Activated B cell treated with CpG ODN at 0.5 μM for 24 hours (primary cell): Measurements from ENCODE around the gene DIP2A. TPM values are rescaled to one million over a fixed set of nuclear protein-coding genes. Genes with fewer than 3 reads are reported as not detected.

ENCODE experiments used
- ATAC-seq: fragments of 200-7000 bp; cut with Tn5 transposase; one replicate; pipeline ENCODE4 v1.10.0; 2021; ENCODE audit warnings: low read depth, mild to moderate bottlenecking, moderate library complexity
- CTCF ChIA-PET: fragments of 350-600 bp; sonication (Branson Sonifier 250); formaldehyde crosslinking; loops from one replicate; lab custom pipeline; 2021; ENCODE audit warnings: antibody characterized with exemption; lab: Charles Lee
- POLR2A ChIA-PET: fragments of 350-600 bp; sonication (Branson Sonifier 250); formaldehyde crosslinking; loops from one replicate; lab custom pipeline; 2021; ENCODE audit warnings: antibody characterized with exemption; lab: Charles Lee
- DNase-seq: peaks from one replicate; pipeline ENCODE4 v3.0.0; 2022
- H3K27ac Mint-ChIP-seq: one replicate; pipeline ENCODE4 v1.8.0; 2020; ENCODE audit warnings: mixed read lengths
- H3K27me3 Mint-ChIP-seq: one replicate; pipeline ENCODE4 v1.8.0; 2021; ENCODE audit warnings: mixed read lengths
- H3K36me3 Mint-ChIP-seq: one replicate; pipeline ENCODE4 v1.8.0; 2021; ENCODE audit warnings: low read depth, mixed read lengths
- H3K4me1 Mint-ChIP-seq: one replicate; pipeline ENCODE4 v1.8.0; 2021; ENCODE audit warnings: mixed read lengths
- H3K4me3 Mint-ChIP-seq: one replicate; pipeline ENCODE4 v1.8.0; 2020; ENCODE audit warnings: mild to moderate bottlenecking, mixed read lengths
- H3K9me3 Mint-ChIP-seq: one replicate; pipeline ENCODE4 v1.8.0; 2020; ENCODE audit warnings: mixed read lengths
- intact Hi-C: fragments of 100-400 bp; cut with micrococcal nuclease; formaldehyde crosslinking; loops from one replicate; pipeline ENCODE4 v1.15.1; 2024
- total RNA-seq: library from RNA; stranded (reverse); gene quantifications from 2 replicates; pipeline ENCODE4 v1.2.3, GENCODE V29; 2022
- TF ChIP-seq, protein P1 (sequence below): fragments of 200-600 bp; IDR thresholded peaks from one replicate; pipeline ENCODE4 v1.8.0; 2022; ENCODE audit warnings: antibody characterized with exemption, mild to moderate bottlenecking

DIP2A gene
- total RNA-seq, 1 donor from 2014 or later = 32.1 TPM

DNA sequence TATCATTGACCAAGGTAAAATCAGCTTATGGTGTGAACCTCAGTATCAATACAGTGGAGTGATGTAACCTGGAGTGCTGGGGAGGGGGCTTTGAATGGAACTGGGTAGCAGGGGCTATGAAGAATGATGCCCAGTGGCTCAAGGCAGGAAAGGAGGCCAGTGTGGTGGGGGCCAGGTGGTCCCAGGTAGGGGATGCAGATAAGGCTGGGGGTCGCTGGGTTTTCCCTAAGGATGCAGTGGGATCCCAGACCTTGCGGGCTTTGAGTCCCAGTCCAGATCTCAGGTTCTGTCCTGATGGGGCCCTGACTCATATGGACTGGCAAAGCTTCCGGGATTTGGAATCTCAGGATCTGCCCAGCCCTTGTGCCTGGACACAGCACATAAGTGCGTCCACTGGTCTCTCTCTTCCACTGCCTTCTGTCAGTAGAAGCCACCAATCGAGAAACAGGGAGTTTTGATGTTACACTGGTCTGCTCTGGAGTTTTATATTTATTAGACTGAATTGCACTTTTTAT is 94.2 kb downstream of the DIP2A start:
- no peak overlapping the region for H3K27ac Mint-ChIP-seq
- POLR2A ChIA-PET = no interaction called here
- intact Hi-C loops = no loop called here
- TF ChIP-seq, protein P1, sequence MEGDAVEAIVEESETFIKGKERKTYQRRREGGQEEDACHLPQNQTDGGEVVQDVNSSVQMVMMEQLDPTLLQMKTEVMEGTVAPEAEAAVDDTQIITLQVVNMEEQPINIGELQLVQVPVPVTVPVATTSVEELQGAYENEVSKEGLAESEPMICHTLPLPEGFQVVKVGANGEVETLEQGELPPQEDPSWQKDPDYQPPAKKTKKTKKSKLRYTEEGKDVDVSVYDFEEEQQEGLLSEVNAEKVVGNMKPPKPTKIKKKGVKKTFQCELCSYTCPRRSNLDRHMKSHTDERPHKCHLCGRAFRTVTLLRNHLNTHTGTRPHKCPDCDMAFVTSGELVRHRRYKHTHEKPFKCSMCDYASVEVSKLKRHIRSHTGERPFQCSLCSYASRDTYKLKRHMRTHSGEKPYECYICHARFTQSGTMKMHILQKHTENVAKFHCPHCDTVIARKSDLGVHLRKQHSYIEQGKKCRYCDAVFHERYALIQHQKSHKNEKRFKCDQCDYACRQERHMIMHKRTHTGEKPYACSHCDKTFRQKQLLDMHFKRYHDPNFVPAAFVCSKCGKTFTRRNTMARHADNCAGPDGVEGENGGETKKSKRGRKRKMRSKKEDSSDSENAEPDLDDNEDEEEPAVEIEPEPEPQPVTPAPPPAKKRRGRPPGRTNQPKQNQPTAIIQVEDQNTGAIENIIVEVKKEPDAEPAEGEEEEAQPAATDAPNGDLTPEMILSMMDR = no peak
- H3K4me3 Mint-ChIP-seq = no peak overlapping the region
- CTCF ChIA-PET = no interaction called here
- peaks cover 54% of the 10 kb centered on the region for H3K36me3 Mint-ChIP-seq
- ATAC-seq (no peak), DNase-seq (no peak)
- H3K9me3 Mint-ChIP-seq = peaks cover 4% of the 10 kb centered on the region
- peaks cover 27% of the 10 kb centered on the region for H3K4me1 Mint-ChIP-seq
- no peaks in the 10 kb centered on the region for H3K27me3 Mint-ChIP-seq

DNA sequence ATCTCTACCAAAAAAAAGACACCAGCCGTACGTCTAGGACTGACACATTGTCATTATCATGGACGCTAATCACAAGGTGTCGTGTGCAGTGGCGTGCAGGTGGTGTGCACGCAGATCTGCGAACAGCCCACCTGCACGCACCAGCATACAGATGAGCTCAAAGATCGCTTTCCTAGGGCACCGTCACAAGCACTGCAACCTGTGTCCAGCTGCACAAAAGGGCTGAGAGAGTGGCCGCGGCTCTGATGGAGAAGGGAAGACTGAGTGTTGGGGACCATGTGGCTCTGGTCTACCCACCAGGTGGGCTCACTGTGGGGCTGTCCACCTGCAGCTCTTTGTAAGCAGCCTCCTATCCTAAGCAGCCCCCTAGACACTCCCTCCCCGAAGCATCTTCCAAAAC is 95.3 kb downstream of the DIP2A start:
- ATAC-seq (no peak), DNase-seq (no peak)
- H3K27me3 Mint-ChIP-seq = no peaks in the 10 kb centered on the region
- intact Hi-C loops = no loop called here
- ChIA-PET CTCF (no interaction called here), POLR2A (no interaction called here)
- H3K4me3 Mint-ChIP-seq = no peak overlapping the region
- H3K9me3 Mint-ChIP-seq = no peaks in the 10 kb centered on the region
- TF ChIP-seq, protein P1 = no peak
- peaks cover 49% of the 10 kb centered on the region for H3K36me3 Mint-ChIP-seq
- H3K27ac Mint-ChIP-seq = no peak overlapping the region
- H3K4me1 Mint-ChIP-seq = peaks cover 27% of the 10 kb centered on the region

DNA sequence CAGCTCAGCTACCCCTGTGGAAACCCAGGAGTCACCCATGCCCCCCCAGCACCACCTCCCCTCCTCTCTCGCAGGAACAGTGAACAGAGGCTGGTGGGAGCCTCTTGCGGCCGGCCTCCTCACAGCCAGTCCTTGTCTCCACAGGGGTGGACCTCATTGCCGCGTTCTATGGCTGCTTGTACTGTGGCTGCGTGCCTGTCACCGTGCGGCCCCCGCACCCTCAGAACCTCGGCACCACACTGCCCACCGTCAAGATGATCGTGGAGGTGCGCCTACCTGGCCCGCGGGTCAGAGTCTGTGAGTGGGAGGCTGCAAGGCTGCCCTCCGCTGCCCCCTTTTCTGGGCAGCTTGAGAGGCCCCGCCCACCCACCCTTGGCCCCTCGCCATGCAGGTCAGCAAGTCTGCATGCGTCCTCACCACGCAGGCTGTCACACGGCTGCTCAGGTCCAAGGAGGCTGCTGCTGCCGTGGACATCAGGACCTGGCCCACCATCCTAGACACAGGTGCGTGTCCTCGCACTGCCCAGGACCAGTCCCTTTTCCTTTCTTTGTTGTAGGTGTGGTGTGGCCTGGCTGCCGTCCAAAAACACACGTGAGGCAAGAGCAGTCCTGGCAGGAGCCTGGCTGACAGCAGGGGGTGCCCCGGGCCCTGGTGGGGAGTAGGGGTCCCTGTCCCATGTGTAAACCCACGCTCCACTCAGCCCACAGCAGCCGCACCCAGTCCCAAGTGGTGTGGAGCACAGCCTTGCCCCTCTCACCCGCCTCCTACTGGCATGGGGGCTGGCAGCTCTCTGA is 95.9 kb downstream of the DIP2A start:
- H3K4me1 Mint-ChIP-seq = peaks cover 33% of the 10 kb centered on the region

DNA sequence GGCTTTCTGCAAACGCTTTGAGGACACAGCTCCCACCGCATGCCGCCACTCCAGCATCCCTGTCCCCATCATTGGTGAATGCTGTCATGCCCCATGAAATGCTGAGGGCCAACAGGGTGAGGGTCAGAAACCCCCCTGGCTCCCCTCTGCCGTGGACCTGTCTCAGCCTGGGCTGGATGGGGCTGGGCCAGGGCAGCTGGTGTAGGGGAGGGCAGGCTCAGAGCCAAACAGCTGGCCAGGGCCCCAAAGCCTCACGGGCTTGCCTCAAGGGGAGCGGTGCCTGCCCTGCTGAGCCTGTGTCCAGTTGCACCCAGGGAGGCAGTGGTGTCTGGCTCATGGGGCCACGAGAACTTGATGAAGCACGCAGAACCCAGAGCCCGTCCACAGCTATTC is 96.5 kb downstream of the DIP2A start:
- Mint-ChIP-seq H3K4me1 (peaks cover 36% of the 10 kb centered on the region), H3K9me3 (no peaks in the 10 kb centered on the region), H3K27me3 (no peaks in the 10 kb centered on the region), H3K36me3 (peaks cover 52% of the 10 kb centered on the region), H3K4me3 (no peak overlapping the region), H3K27ac (no peak overlapping the region)
- CTCF ChIA-PET = no interaction called here
- DNase-seq (no peak), ATAC-seq (no peak)
- intact Hi-C loops = no loop called here
- TF ChIP-seq, protein P1 = no peak
- POLR2A ChIA-PET = no interaction called here

More for the DNA sequence above, 95.9 kb downstream of the DIP2A start:
- TF ChIP-seq, protein P1 = no peak
- DNase-seq (no peak), ATAC-seq (no peak)
- POLR2A ChIA-PET = no interaction called here
- Mint-ChIP-seq H3K27ac (no peak overlapping the region), H3K9me3 (no peaks in the 10 kb centered on the region), H3K4me3 (no peak overlapping the region), H3K27me3 (no peaks in the 10 kb centered on the region), H3K36me3 (peaks cover 49% of the 10 kb centered on the region)
- intact Hi-C loops = no loop called here
- CTCF ChIA-PET = no interaction called here

DNA sequence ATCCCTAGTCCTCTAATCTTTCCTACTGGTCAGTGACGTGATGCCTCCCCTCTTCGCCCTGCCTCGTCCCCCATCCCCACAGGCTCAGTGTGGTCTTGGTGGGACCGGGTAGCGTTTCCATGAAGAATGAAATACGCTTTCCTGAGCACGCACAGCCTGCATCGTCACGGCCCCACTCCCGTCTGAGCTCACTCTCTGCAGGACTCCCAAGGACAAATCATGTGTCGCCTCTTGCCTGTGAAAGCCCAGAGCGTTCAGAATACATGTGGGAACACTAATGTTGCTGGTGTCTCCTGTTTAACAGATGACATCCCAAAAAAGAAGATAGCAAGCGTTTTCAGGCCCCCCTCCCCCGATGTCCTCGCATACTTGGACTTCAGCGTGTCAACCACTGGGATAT is 97.0 kb downstream of the DIP2A start:
- intact Hi-C loops = no loop called here
- H3K9me3 Mint-ChIP-seq = no peaks in the 10 kb centered on the region
- no peak for ATAC-seq
- H3K27ac Mint-ChIP-seq = no peak overlapping the region
- ChIA-PET POLR2A (no interaction called here), CTCF (no interaction called here)
- TF ChIP-seq, protein P1 = no peak
- H3K4me3 Mint-ChIP-seq = no peak overlapping the region
- H3K36me3 Mint-ChIP-seq = peaks cover 55% of the 10 kb centered on the region
- no peaks in the 10 kb centered on the region for H3K27me3 Mint-ChIP-seq
- DNase-seq = no peak
- peaks cover 36% of the 10 kb centered on the region for H3K4me1 Mint-ChIP-seq
